NB4 (cell line): ENCODE results near the gene ROBO2.

ENCODE experiments used
- DNase-seq: peaks from one replicate; pipeline ENCODE4 v3.0.0; 2010; ENCODE audit warnings: low read depth
- H3K4me3 ChIP-seq: one replicate; pipeline ENCODE4 v1.5.1; 2011; ENCODE audit warnings: mild to moderate bottlenecking, low read depth, low read length, moderate library complexity
- MAX ChIP-seq: IDR thresholded peaks from 2 replicates; pipeline ENCODE4 v1.6.1; 2011; ENCODE audit warnings: low read depth, low read length
- MYC ChIP-seq: IDR thresholded peaks from 2 replicates; pipeline ENCODE4 v1.6.1; 2011; ENCODE audit warnings: low read depth, low read length
- POLR2A ChIP-seq: IDR thresholded peaks from 2 replicates; pipeline ENCODE4 v1.6.1; 2011; ENCODE audit warnings: mild to moderate bottlenecking; ENCODE audit not compliant: insufficient read length; ENCODE audit errors: extremely low read depth
- TF ChIP-seq, protein P1 (sequence below): IDR thresholded peaks from one replicate; pipeline ENCODE4 v1.5.1; 2012; ENCODE audit warnings: low read depth, low read length

ROBO2 gene

DNA sequence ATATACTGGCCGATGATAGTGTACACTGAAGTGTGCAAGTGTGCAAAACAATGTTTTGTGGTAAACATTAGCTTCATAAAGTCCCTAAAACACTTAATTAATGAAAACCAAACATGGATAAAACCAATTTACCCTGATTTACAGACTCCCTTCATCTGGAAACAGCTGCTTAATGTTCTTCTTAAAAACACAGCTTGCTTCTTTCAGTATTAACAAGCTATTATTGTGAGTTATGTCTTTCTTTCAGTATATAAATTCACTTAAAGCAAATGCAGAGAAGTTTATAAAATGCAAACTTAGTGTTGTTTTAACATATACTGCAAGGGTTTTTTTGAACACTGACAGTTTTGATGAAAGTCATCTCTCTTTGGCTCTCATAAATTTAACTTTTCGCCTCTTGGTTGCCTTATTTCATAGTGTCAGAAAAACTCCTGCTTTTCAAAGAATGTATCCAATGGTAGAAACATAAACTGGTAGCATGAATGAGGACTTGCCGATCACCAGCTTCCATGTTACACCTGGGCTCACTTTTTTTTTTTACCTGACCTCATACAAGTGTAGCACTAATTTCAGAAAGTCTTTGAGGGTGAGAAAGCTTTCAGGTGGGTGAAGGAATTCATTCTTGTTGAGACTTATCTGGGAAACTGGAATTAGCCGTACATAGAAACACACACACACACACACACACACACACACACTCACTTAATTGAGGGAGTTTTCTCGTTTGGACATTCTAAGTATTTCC is 532.2 kb downstream of the ROBO2 start:
- no peak for DNase-seq
- H3K4me3 ChIP-seq: no peak overlapping the region
- TF ChIP-seq, protein P1, sequence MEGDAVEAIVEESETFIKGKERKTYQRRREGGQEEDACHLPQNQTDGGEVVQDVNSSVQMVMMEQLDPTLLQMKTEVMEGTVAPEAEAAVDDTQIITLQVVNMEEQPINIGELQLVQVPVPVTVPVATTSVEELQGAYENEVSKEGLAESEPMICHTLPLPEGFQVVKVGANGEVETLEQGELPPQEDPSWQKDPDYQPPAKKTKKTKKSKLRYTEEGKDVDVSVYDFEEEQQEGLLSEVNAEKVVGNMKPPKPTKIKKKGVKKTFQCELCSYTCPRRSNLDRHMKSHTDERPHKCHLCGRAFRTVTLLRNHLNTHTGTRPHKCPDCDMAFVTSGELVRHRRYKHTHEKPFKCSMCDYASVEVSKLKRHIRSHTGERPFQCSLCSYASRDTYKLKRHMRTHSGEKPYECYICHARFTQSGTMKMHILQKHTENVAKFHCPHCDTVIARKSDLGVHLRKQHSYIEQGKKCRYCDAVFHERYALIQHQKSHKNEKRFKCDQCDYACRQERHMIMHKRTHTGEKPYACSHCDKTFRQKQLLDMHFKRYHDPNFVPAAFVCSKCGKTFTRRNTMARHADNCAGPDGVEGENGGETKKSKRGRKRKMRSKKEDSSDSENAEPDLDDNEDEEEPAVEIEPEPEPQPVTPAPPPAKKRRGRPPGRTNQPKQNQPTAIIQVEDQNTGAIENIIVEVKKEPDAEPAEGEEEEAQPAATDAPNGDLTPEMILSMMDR: no peak
- no peak for TF ChIP-seq MYC
- TF ChIP-seq MAX: no peak
- TF ChIP-seq POLR2A: no peak

- no peak for DNase-seq
- no peak overlapping the region for H3K4me3 ChIP-seq
- TF ChIP-seq, protein P1: no peak
- no peak for TF ChIP-seq POLR2A
- TF ChIP-seq MAX: no peak
- no peak for TF ChIP-seq MYC
These were observed 537.4 kb downstream of the ROBO2 start for GRCh38 chr3:77577264-77577663.

DNA sequence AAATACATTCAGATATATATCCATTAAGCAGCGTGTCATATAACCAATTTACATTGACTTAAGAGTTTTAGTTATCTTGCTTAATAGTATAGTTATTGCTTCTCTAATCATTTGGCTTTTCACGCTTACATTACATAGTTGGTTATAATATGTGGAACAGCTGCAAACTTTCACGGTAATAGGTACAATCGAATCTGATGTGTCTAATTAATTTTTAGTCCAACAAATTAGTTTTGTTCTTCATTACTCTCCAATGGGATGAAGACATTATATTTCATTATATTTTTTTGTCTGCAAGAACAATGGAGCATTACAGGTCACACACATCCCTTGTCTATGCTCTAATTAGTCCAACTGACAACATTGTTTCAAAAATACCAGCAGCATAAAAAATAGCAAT is 546.3 kb downstream of the ROBO2 start:
- TF ChIP-seq MYC: no peak
- TF ChIP-seq POLR2A: no peak
- TF ChIP-seq, protein P1: no peak
- TF ChIP-seq MAX: no peak
- no peak overlapping the region for H3K4me3 ChIP-seq
- no peak for DNase-seq

- TF ChIP-seq, protein P1: no peak
- no peak for TF ChIP-seq MAX
- TF ChIP-seq MYC: no peak
- TF ChIP-seq POLR2A: no peak
- no peak overlapping the region for H3K4me3 ChIP-seq
- DNase-seq: no peak
These were observed 549.0 kb downstream of the ROBO2 start for GRCh38 chr3:77588863-77589262.

DNA sequence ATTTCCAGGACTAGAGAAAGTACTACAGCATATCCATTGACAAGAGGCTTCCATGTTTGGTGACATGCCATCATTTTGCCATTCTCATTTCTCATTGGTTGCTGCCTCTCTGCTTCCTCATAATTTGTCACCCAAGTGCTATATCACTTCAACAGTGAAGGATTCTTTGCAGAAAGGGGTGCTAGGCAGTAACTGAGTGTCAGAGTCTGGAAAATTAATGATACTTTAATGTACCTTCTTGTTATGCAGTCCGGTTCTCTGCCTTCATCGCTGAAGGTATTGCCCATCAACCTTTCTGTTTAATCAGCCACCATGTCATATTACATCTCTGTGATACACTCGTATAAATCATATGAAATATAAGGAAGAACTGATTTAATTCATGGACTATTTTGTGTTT is 550.3 kb downstream of the ROBO2 start:
- no peak for TF ChIP-seq MYC
- DNase-seq: no peak
- H3K4me3 ChIP-seq: no peak overlapping the region

- H3K4me3 ChIP-seq: no peak overlapping the region
- TF ChIP-seq, protein P1: no peak
- no peak for TF ChIP-seq MYC
- TF ChIP-seq POLR2A: no peak
- TF ChIP-seq MAX: no peak
- no peak for DNase-seq
These were observed 555.5 kb downstream of the ROBO2 start for GRCh38 chr3:77595371-77595870.
